CD14-positive monocyte (primary cell): ENCODE data around the gene TNFRSF13B. TPM values are rescaled to one million over a fixed set of nuclear protein-coding genes. Genes with fewer than 3 reads are reported as not detected.
A peak's percentile ranks its signal among the peaks of the same experiment; 100 is the strongest.
"Not testable (repeated sequence)": the region's sequence is repeated elsewhere in the genome, so short reads cannot be mapped to it uniquely, and the experiment has no call there.

Experiments used
- DNase-seq, 3 donors: peaks; one replicate each; pipeline ENCODE4 v3.0.0-alpha.2; 2011 to 2022
- H2AFZ ChIP-seq: 2 replicates; pipeline ENCODE4 v1.6.0; 2012; ENCODE audit warnings: mild to moderate bottlenecking, low read depth, low read length, inconsistent platforms; ENCODE audit not compliant: insufficient read depth, poor library complexity, severe bottlenecking
- H3K27ac ChIP-seq, 2 donors: 1 replicate in 1 of 2; 2 replicates in 1 of 2; pipeline ENCODE4 v1.5.1; 2012 to 2013; ENCODE audit warnings: low read length in 2 of 2, control low read depth in 1 of 2, inconsistent platforms in 1 of 2, low read depth in 1 of 2, mild to moderate bottlenecking in 1 of 2
- H3K27me3 ChIP-seq, 2 donors: one replicate each; pipeline versions ENCODE4 v1.6.0 to v1.6.1; 2011 to 2013; ENCODE audit warnings: low read length in 2 of 2; ENCODE audit not compliant: control insufficient read depth in 2 of 2, insufficient read depth in 2 of 2
- H3K36me3 ChIP-seq, 2 donors: replicated peaks in 1 of 2; 1 replicate in 1 of 2; 2 replicates in 1 of 2; pipeline versions ENCODE4 v1.5.1 to v1.6.1; 2012 to 2013; ENCODE audit warnings: low read length in 2 of 2, control low read depth in 1 of 2, inconsistent platforms in 1 of 2, mild to moderate bottlenecking in 1 of 2; ENCODE audit not compliant: insufficient read depth in 2 of 2, control insufficient read depth in 1 of 2
- H3K4me1 ChIP-seq, 2 donors: 1 replicate in 1 of 2; 2 replicates in 1 of 2; pipeline versions ENCODE4 v1.5.1 to v1.6.1; 2012 to 2013; ENCODE audit warnings: low read length in 2 of 2, control low read depth in 1 of 2, inconsistent platforms in 1 of 2, mild to moderate bottlenecking in 1 of 2, moderate library complexity in 1 of 2; ENCODE audit not compliant: insufficient read depth in 2 of 2, control insufficient read depth in 1 of 2
- H3K4me2 ChIP-seq: replicated peaks from 2 replicates; pipeline ENCODE3; 2012; ENCODE audit warnings: low read length, moderate library complexity, mild to moderate bottlenecking; ENCODE audit not compliant: poor library complexity, severe bottlenecking; ENCODE audit errors: extremely low read depth
- H3K4me3 ChIP-seq, 3 experiments: fragments of 200-600 bp in 1 of 3; sonication (generic) in 1 of 3; replicated peaks in 1 of 3; 1 replicate in 2 of 3; 2 replicates in 1 of 3; pipeline ENCODE4 v1.5.1; 2011 to 2013; ENCODE audit warnings: low read length in 3 of 3, mild to moderate bottlenecking in 3 of 3, control low read depth in 2 of 3, low read depth in 2 of 3, inconsistent platforms in 1 of 3, moderate library complexity in 1 of 3
- H3K79me2 ChIP-seq: 2 replicates; pipeline ENCODE4 v1.6.0; 2012; ENCODE audit warnings: mild to moderate bottlenecking, control low read depth, inconsistent platforms, low read length, moderate library complexity; ENCODE audit not compliant: insufficient read depth
- H3K9ac ChIP-seq: 2 replicates; pipeline ENCODE4 v1.6.0; 2017; ENCODE audit warnings: low read length, mild to moderate bottlenecking; ENCODE audit not compliant: insufficient read depth, poor library complexity, severe bottlenecking
- H3K9me3 ChIP-seq, 2 donors: replicated peaks in 1 of 2; 1 replicate in 1 of 2; 2 replicates in 1 of 2; pipeline versions ENCODE4 v1.5.1 to v1.6.1; 2012 to 2013; ENCODE audit warnings: low read length in 2 of 2, control low read depth in 1 of 2; ENCODE audit not compliant: control insufficient read depth in 1 of 2, insufficient read depth in 1 of 2
- H4K20me1 ChIP-seq: 2 replicates; pipeline ENCODE4 v1.6.0; 2012; ENCODE audit warnings: mild to moderate bottlenecking, low read length, control low read depth, moderate library complexity; ENCODE audit not compliant: insufficient read depth
- H3K27ac Mint-ChIP-seq, 7 donors: one replicate each; pipeline ENCODE4 v1.8.0; 2020; ENCODE audit warnings: mild to moderate bottlenecking in 7 of 7, mixed read lengths in 7 of 7, moderate library complexity in 6 of 7, inconsistent platforms in 2 of 7
- H3K27me3 Mint-ChIP-seq, 3 donors: one replicate each; pipeline ENCODE4 v1.8.0; 2021 to 2022; ENCODE audit warnings: low read depth in 3 of 3, mild to moderate bottlenecking in 3 of 3, mixed read lengths in 3 of 3, moderate library complexity in 3 of 3, inconsistent platforms in 1 of 3
- H3K36me3 Mint-ChIP-seq, 2 donors: one replicate each; pipeline ENCODE4 v1.8.0; 2020; ENCODE audit warnings: mixed read lengths in 2 of 2, inconsistent platforms in 1 of 2, mild to moderate bottlenecking in 1 of 2
- H3K4me1 Mint-ChIP-seq: one replicate; pipeline ENCODE4 v1.8.0; 2020; ENCODE audit warnings: mild to moderate bottlenecking, mixed read lengths
- H3K4me3 Mint-ChIP-seq, 2 donors: one replicate each; pipeline ENCODE4 v1.8.0; 2020; ENCODE audit warnings: mild to moderate bottlenecking in 2 of 2, mixed read lengths in 2 of 2, moderate library complexity in 1 of 2
- H3K9me3 Mint-ChIP-seq, 7 donors: one replicate each; pipeline ENCODE4 v1.8.0; 2020 to 2022; ENCODE audit warnings: mixed read lengths in 7 of 7, mild to moderate bottlenecking in 6 of 7, moderate library complexity in 6 of 7, inconsistent platforms in 2 of 7
- CTCF ChIP-seq: fragments of 200-600 bp; IDR thresholded peaks from one replicate; pipeline ENCODE4 v1.8.0; 2022; ENCODE audit warnings: antibody characterized with exemption, mild to moderate bottlenecking
- WGBS: methylation state at CpG from one replicate; pipeline ENCODE4 v1.1.5; 2013; ENCODE audit warnings: missing lambda C conversion rate; ENCODE audit not compliant: insufficient coverage; 5-methylcytosine and 5-hydroxymethylcytosine counted together
- intact Hi-C, 2 donors: fragments of 100-400 bp; cut with micrococcal nuclease; formaldehyde crosslinking; loops; one replicate each; pipeline versions ENCODE4 v1.15.0 to v1.15.1; 2023
- polyA plus RNA-seq, 3 donors: library from polyadenylated mRNA; depleted of rRNA in 1 of 3; unstranded in 2 of 3; stranded (reverse) in 1 of 3; fragments of 300-500 nt in 2 of 3; fragments of >200 nt in 1 of 3; fragmentation: Illumina TruSeq in 2 of 3; gene quantifications; 1 replicate in 2 of 3; 2 replicates in 1 of 3; pipeline ENCODE4 v1.2.3, GENCODE V29; 2012 to 2021

Gene TNFRSF13B
- polyA plus RNA-seq, 3 donors: 0.21 to 0.47 TPM; not detected in 1

GRCh38 chr17:17004251-17004996 lies 32.5 kb upstream of the TNFRSF13B start:
- Histone ChIP-seq H3K4me1 (peaks cover 0 to 5% of the 10 kb centered on the region in 2 donors), H3K9me3 (no peaks in the 10 kb centered on the region), H3K79me2 (no peaks in the 10 kb centered on the region), H3K27me3 (no peaks in the 10 kb centered on the region), H2AFZ (no peak overlapping the region), H4K20me1 (no peaks in the 10 kb centered on the region), H3K4me2 (no peak overlapping the region), H3K4me3 (no peak overlapping the region), H3K9ac (no peak overlapping the region), H3K36me3 (no peaks in the 10 kb centered on the region), H3K27ac (no peak overlapping the region)
- DNase-seq: no peak
- intact Hi-C loops: loop anchor here (5.0 to 10.0 kb wide), 2 partner anchors 300 to 308 kb away; partner anchors contain the start of gene NT5M (in 1 of the 2)
- no peaks in the 10 kb centered on the region for H3K36me3 Mint-ChIP-seq
- WGBS: 88% methylated on average over 18 of the region's 19 CpGs
- TF ChIP-seq CTCF: no peak
- peak overlapping the region in 1 of 7 donors; percentile 55 for H3K27ac Mint-ChIP-seq
- H3K4me3 Mint-ChIP-seq: no peak overlapping the region
- peaks cover 0 to 10% (median 0%) of the 10 kb centered on the region in 7 donors for H3K9me3 Mint-ChIP-seq
- H3K27me3 Mint-ChIP-seq: peaks cover 6 to 20% (median 14%) of the 10 kb centered on the region in 3 donors
- H3K4me1 Mint-ChIP-seq: peaks cover 2% of the 10 kb centered on the region

GRCh38 chr17:17002731-17003715 lies 31.1 kb upstream of the TNFRSF13B start:
- H2AFZ ChIP-seq, H3K27ac Mint-ChIP-seq, H3K9me3 ChIP-seq, H3K36me3 Mint-ChIP-seq, H3K79me2 ChIP-seq, H4K20me1 ChIP-seq, H3K36me3 ChIP-seq, H3K4me1 ChIP-seq, H3K4me1 Mint-ChIP-seq, H3K4me3 ChIP-seq, H3K4me3 Mint-ChIP-seq, H3K9ac ChIP-seq, DNase-seq, H3K27me3 ChIP-seq, H3K4me2 ChIP-seq, H3K27ac ChIP-seq: not testable (repeated sequence)
- intact Hi-C loops: loop anchor here (5.0 to 10.0 kb wide), 2 partner anchors 302 to 309 kb away; partner anchors contain the start of gene NT5M (in 1 of the 2)
- peaks cover 4 to 18% (median 11%) of the 10 kb centered on the region in 3 donors for H3K27me3 Mint-ChIP-seq
- H3K9me3 Mint-ChIP-seq: peaks cover 0 to 10% (median 2%) of the 10 kb centered on the region in 7 donors
- WGBS: 96% methylated on average over 13 of the region's 20 CpGs
